ENCODE data around the gene ITM2C. TPM values are rescaled to one million over a fixed set of nuclear protein-coding genes. Genes with fewer than 3 reads are reported as not detected.

The ITM2C gene
- total and polyA plus RNA-seq, 2 experiments from 2014 or later = 241 to 367 TPM

- Mint-ChIP-seq H3K27ac (peak overlapping the region; percentile 19), H3K4me1 (peaks cover 39% of the 10 kb centered on the region), H3K4me3 (peak overlapping the region; percentile 36), H3K9me3 (no peaks in the 10 kb centered on the region; the same call in 2 of the 3 replicates), H3K36me3 (ENCODE audit: low read depth) (no peaks in the 10 kb centered on the region; the same call in 2 of the 3 replicates), H3K27me3 (ENCODE audit: insufficient read depth, low read depth, poor library complexity) (peaks cover 22% of the 10 kb centered on the region)
- DNase-seq (ENCODE audit: low spot score) (peak; percentile 84), ATAC-seq (peak; percentile 50)
- no peaks in the 10 kb centered on the region; the same call in 1 of the 2 replicates for H3F3A ChIP-seq (replicated peaks; ENCODE audit: low read depth)
- H3K27me3 ChIP-seq (ENCODE audit: insufficient read depth) = no peaks in the 10 kb centered on the region
- H3K4me3 ChIP-seq = no peak overlapping the region
- peaks cover 28% of the 10 kb centered on the region for H3K4me1 ChIP-seq (ENCODE audit: insufficient read depth)
- peak overlapping the region; percentile 46; the same call in 1 of the 2 replicates for H3K27ac ChIP-seq (ENCODE audit: low read depth)
- H2AFZ ChIP-seq = peak overlapping the region; percentile 69; the same call in 1 of the 2 replicates
- TF ChIP-seq CREB1 (CRISPR knock-in tag; IDR thresholded peaks at IDR 0.05; ENCODE audit: low read depth) (no peak), ETS1 (IDR thresholded peaks at IDR 0.05) (no peak), EZH2phosphoT487 (IDR thresholded peaks at IDR 0.05; ENCODE audit: unreplicated experiment) (no peak), EZH2 (IDR thresholded peaks at IDR 0.05; ENCODE audit: low read depth, unreplicated experiment) (no peak), STAT1 (IDR thresholded peaks at IDR 0.05; ENCODE audit: unreplicated experiment) (no peak), ZNF114 (CRISPR knock-in tag; IDR thresholded peaks at IDR 0.05) (no peak), JUNB (IDR thresholded peaks at IDR 0.05; ENCODE audit: unreplicated experiment) (no peak), ZNF331 (CRISPR knock-in tag; IDR thresholded peaks at IDR 0.05; ENCODE audit: low read depth) (no peak), NANOG (IDR thresholded peaks at IDR 0.05; ENCODE audit: borderline replicate concordance) (no peak), ZNF462 (CRISPR knock-in tag; IDR thresholded peaks at IDR 0.05) (no peak), POLR2AphosphoS5 (IDR thresholded peaks at IDR 0.05; ENCODE audit: low read depth) (no peak), CTCF (conservative IDR thresholded peaks at IDR 0.05; ENCODE audit: low read depth in 2 of 2) (no peak), REST (IDR thresholded peaks at IDR 0.05; ENCODE audit: unreplicated experiment) (no peak)
- no peaks in the 10 kb centered on the region for H3K9me2 ChIP-seq (ENCODE audit: insufficient read depth)
- H3K36me3 ChIP-seq (ENCODE audit: insufficient read depth) = no peaks in the 10 kb centered on the region
- H3K4me2 ChIP-seq = peak overlapping the region; percentile 65
- peaks cover 18% of the 10 kb centered on the region for H3K79me2 ChIP-seq (replicated peaks; ENCODE audit: insufficient read depth)
- H4K20me1 ChIP-seq (replicated peaks; ENCODE audit: insufficient read depth) = 0 out of 2 replicates have a peak, but pooled peaks cover 3% of the 10 kb centered on the region
These were observed 3.0 kb upstream of the ITM2C start for GRCh38 chr2:230861552-230862255.
